Mammary epithelial cell (primary cell): ENCODE measurements around the gene HOXB2.

Source experiments
- CTCF ChIP-seq, 2 donors: IDR thresholded peaks in 1 of 2; conservative IDR thresholded peaks in 1 of 2; 2 replicates each; pipeline ENCODE4 v1.5.1; 2011 to 2012; ENCODE audit warnings: inconsistent platforms in 2 of 2, low read length in 2 of 2, mild to moderate bottlenecking in 2 of 2, control low read depth in 1 of 2, low read depth in 1 of 2; ENCODE audit not compliant: insufficient read depth in 1 of 2; ENCODE audit errors: extremely low read depth in 1 of 2
- EZH2 ChIP-seq: IDR thresholded peaks from 2 replicates; pipeline ENCODE4 v1.6.1; 2012; ENCODE audit warnings: low read length, inconsistent platforms, borderline replicate concordance

GRCh38 chr17:48567209-48567608 is 22.3 kb upstream of the HOXB2 start:
- TF ChIP-seq CTCF (conservative IDR thresholded peaks at IDR 0.05 in 1 of 2, IDR thresholded peaks at IDR 0.05 in 1 of 2; ENCODE audit: extremely low read depth in 1 of 2, insufficient read depth in 1 of 2, low read depth in 1 of 2, low read length in 2 of 2) (no peak), EZH2 (no peak)
